IMR-90 (cell line): ENCODE data around the gene HEY2. TPM values are rescaled to one million over a fixed set of nuclear protein-coding genes. Genes with fewer than 3 reads are reported as not detected.

ENCODE experiments used
- ATAC-seq: fragments of 200-7000 bp; cut with Tn5 transposase; 2 replicates; pipeline ENCODE4 v1.9.1; 2020; ENCODE audit warnings: low read depth, mild to moderate bottlenecking, moderate library complexity
- BruUV-seq: library from RNA; stranded (reverse); fragments of 400-500 nt; replicated peaks from 2 replicates; lab custom pipeline; 2021; lab: Mats Ljungman, UMichigan
- CTCF ChIA-PET: fragments of 300-600 bp; formaldehyde crosslinking; extraction: SDS; loops from one replicate; lab custom pipeline; 2021; ENCODE audit warnings: antibody characterized with exemption; lab: Yijun Ruan, JAX
- POLR2A ChIA-PET: fragments of 300-600 bp; sonication (Branson Sonifier 250); formaldehyde crosslinking; loops from one replicate; lab custom pipeline; 2022; ENCODE audit warnings: antibody characterized with exemption; ENCODE audit not compliant: unreplicated experiment; lab: Charles Lee
- DNase-seq: peaks from one replicate; pipeline ENCODE4 v3.0.0; 2013
- H2AFZ ChIP-seq: replicated peaks from 2 replicates; pipeline ENCODE3; 2013; ENCODE audit warnings: low read length, mild to moderate bottlenecking; ENCODE audit not compliant: poor library complexity
- H2AK5ac ChIP-seq: 2 replicates; pipeline ENCODE4 v1.6.1; 2013; ENCODE audit warnings: low read depth, low read length, inconsistent platforms
- H2AK9ac ChIP-seq: replicated peaks from 2 replicates; pipeline ENCODE3; 2013; ENCODE audit warnings: mild to moderate bottlenecking, low read depth, low read length, moderate library complexity; ENCODE audit not compliant: poor library complexity
- H2BK120ac ChIP-seq: 2 replicates; pipeline ENCODE4 v1.6.1; 2013; ENCODE audit warnings: low read depth, low read length, inconsistent platforms
- H2BK15ac ChIP-seq: 3 replicates; pipeline ENCODE4 v1.6.1; 2013; ENCODE audit warnings: low read depth, low read length, inconsistent platforms
- H2BK20ac ChIP-seq: 2 replicates; pipeline ENCODE4 v1.6.1; 2013; ENCODE audit warnings: low read depth, mild to moderate bottlenecking, inconsistent platforms, low read length, moderate library complexity
- H2BK5ac ChIP-seq: 2 replicates; pipeline ENCODE4 v1.6.1; 2013; ENCODE audit warnings: mild to moderate bottlenecking, low read depth, low read length, inconsistent platforms; ENCODE audit not compliant: poor library complexity, severe bottlenecking
- H3K14ac ChIP-seq: replicated peaks from 2 replicates; pipeline ENCODE4 v1.6.1; 2013; ENCODE audit warnings: low read depth, low read length, inconsistent platforms
- H3K18ac ChIP-seq: 2 replicates; pipeline ENCODE4 v1.6.1; 2013; ENCODE audit warnings: low read depth, low read length, control low read depth
- H3K23ac ChIP-seq: 2 replicates; pipeline ENCODE4 v1.6.1; 2013; ENCODE audit warnings: low read depth, low read length, inconsistent platforms
- H3K27ac ChIP-seq: 2 replicates; pipeline ENCODE4 v1.5.1; 2013; ENCODE audit warnings: mild to moderate bottlenecking, control low read depth, low read length; ENCODE audit not compliant: insufficient read depth
- H3K27me3 ChIP-seq: 2 replicates; pipeline ENCODE4 v1.6.1; 2013; ENCODE audit warnings: low read length; ENCODE audit not compliant: control insufficient read depth, insufficient read depth
- H3K36me3 ChIP-seq: 2 replicates; pipeline ENCODE4 v1.6.1; 2013; ENCODE audit warnings: low read length, mixed read lengths; ENCODE audit not compliant: control insufficient read depth, insufficient read depth
- H3K4ac ChIP-seq: 2 replicates; pipeline ENCODE4 v1.6.1; 2013; ENCODE audit warnings: low read depth, low read length, inconsistent platforms
- H3K4me1 ChIP-seq: 2 replicates; pipeline ENCODE4 v1.6.1; 2013; ENCODE audit warnings: low read length, mixed read lengths; ENCODE audit not compliant: control insufficient read depth, insufficient read depth
- H3K4me2 ChIP-seq: 2 replicates; pipeline ENCODE4 v1.6.1; 2013; ENCODE audit warnings: low read depth, mild to moderate bottlenecking, control low read depth, low read length, moderate library complexity
- H3K4me3 ChIP-seq: 2 replicates; pipeline ENCODE4 v1.5.1; 2013; ENCODE audit warnings: low read depth, mild to moderate bottlenecking, control low read depth, low read length, moderate library complexity; ENCODE audit not compliant: insufficient read depth
- H3K56ac ChIP-seq: 2 replicates; pipeline ENCODE4 v1.6.1; 2013; ENCODE audit warnings: low read length, inconsistent platforms; ENCODE audit not compliant: insufficient read depth; ENCODE audit errors: extremely low read depth
- H3K79me1 ChIP-seq, 2 experiments: 2 replicates each; pipeline ENCODE4 v1.6.1; 2013; ENCODE audit warnings: low read length in 2 of 2, inconsistent platforms in 1 of 2, low read depth in 1 of 2
- H3K9ac ChIP-seq: 2 replicates; pipeline ENCODE4 v1.6.1; 2013; ENCODE audit warnings: low read depth, low read length, control low read depth
- H3K9me1 ChIP-seq: 2 replicates; pipeline ENCODE4 v1.6.1; 2013; ENCODE audit warnings: low read length, inconsistent platforms; ENCODE audit not compliant: insufficient read depth
- H3K9me3 ChIP-seq: 2 replicates; pipeline ENCODE4 v1.6.1; 2013; ENCODE audit warnings: low read length; ENCODE audit not compliant: control insufficient read depth, insufficient read depth
- H4K20me1 ChIP-seq: 2 replicates; pipeline ENCODE4 v1.6.1; 2013; ENCODE audit warnings: low read length, inconsistent platforms; ENCODE audit not compliant: insufficient read depth
- H4K5ac ChIP-seq: 2 replicates; pipeline ENCODE4 v1.6.1; 2013; ENCODE audit warnings: mild to moderate bottlenecking, low read depth, low read length, control low read depth
- H4K8ac ChIP-seq, 2 experiments: 2 replicates each; pipeline ENCODE4 v1.6.1; 2013; ENCODE audit warnings: low read depth in 2 of 2, low read length in 2 of 2, control low read depth in 1 of 2, inconsistent platforms in 1 of 2
- H4K91ac ChIP-seq: 2 replicates; pipeline ENCODE4 v1.6.1; 2013; ENCODE audit warnings: low read depth, low read length, inconsistent platforms; ENCODE audit not compliant: insufficient read depth
- BHLHE40 ChIP-seq: fragments of 150-350 bp; IDR thresholded peaks from 2 replicates; pipeline ENCODE4 v1.6.1; 2016; ENCODE audit warnings: mild to moderate bottlenecking, low read depth, low read length
- CEBPB ChIP-seq: IDR thresholded peaks from 2 replicates; pipeline ENCODE4 v1.6.1; 2012; ENCODE audit warnings: low read depth, low read length, improper control_type of control experiment
- FOS ChIP-seq: fragments of 150-350 bp; IDR thresholded peaks from 2 replicates; pipeline ENCODE4 v1.6.1; 2016; ENCODE audit warnings: low read depth, low read length
- MAFK ChIP-seq: IDR thresholded peaks from 2 replicates; pipeline ENCODE4 v1.6.1; 2012; ENCODE audit warnings: low read depth, low read length, improper control_type of control experiment
- MAZ ChIP-seq: IDR thresholded peaks from 2 replicates; pipeline ENCODE4 v1.6.1; 2012; ENCODE audit warnings: low read depth, mild to moderate bottlenecking, low read length, improper control_type of control experiment, moderate library complexity, borderline replicate concordance
- MXI1 ChIP-seq: IDR thresholded peaks from 2 replicates; pipeline ENCODE4 v1.6.1; 2012; ENCODE audit warnings: low read depth, mild to moderate bottlenecking, low read length, moderate library complexity, borderline replicate concordance
- NFE2L2 ChIP-seq: fragments of 150-350 bp; IDR thresholded peaks from 2 replicates; pipeline ENCODE4 v1.6.1; 2016; ENCODE audit warnings: low read depth, mild to moderate bottlenecking, low read length
- POLR2A ChIP-seq: IDR thresholded peaks from 2 replicates; pipeline ENCODE4 v1.6.1; 2012; ENCODE audit warnings: mild to moderate bottlenecking, low read depth, low read length
- RAD21 ChIP-seq: IDR thresholded peaks from 2 replicates; pipeline ENCODE4 v1.6.1; 2012; ENCODE audit warnings: low read length, improper control_type of control experiment
- RCOR1 ChIP-seq: IDR thresholded peaks from 2 replicates; pipeline ENCODE4 v1.6.1; 2012; ENCODE audit warnings: mild to moderate bottlenecking, low read length, improper control_type of control experiment; ENCODE audit not compliant: insufficient replicate concordance
- RFX5 ChIP-seq: IDR thresholded peaks from 2 replicates; pipeline ENCODE4 v1.8.0; 2012; ENCODE audit warnings: low read depth, mild to moderate bottlenecking, low read length, moderate library complexity
- SMC3 ChIP-seq: fragments of 150-350 bp; IDR thresholded peaks from 2 replicates; pipeline ENCODE4 v1.6.1; 2016; ENCODE audit warnings: low read depth, mild to moderate bottlenecking, antibody characterized with exemption, low read length, moderate library complexity
- USF2 ChIP-seq: fragments of 150-350 bp; IDR thresholded peaks from 2 replicates; pipeline ENCODE4 v1.6.1; 2017; ENCODE audit warnings: mild to moderate bottlenecking, antibody characterized with exemption, low read length, low read depth
- WGBS, 2 experiments: methylation state at CpG; one replicate each; pipeline versions ENCODE4 v1.1.5 to v1.1.7; 2013; ENCODE audit warnings: missing lambda C conversion rate in 2 of 2; ENCODE audit not compliant: insufficient read length in 1 of 2; ENCODE audit errors: extremely low coverage in 2 of 2; 5-methylcytosine and 5-hydroxymethylcytosine counted together
- dilution Hi-C: fragments of 300-500 bp; cut with HindIII; formaldehyde crosslinking; loops from one replicate; pipeline ENCODE4 v1.14.3; 2018; ENCODE audit warnings: low sequenced_read_pairs; ENCODE audit not compliant: unreplicated experiment
- in situ Hi-C: fragments of 300-500 bp; cut with MboI; formaldehyde crosslinking; loops from 3 replicates; pipeline ENCODE4 v1.14.3; 2019; ENCODE audit warnings: low sequenced_read_pairs, inconsistent platforms, mixed read lengths
- intact Hi-C: fragments of 100-400 bp; cut with micrococcal nuclease; formaldehyde crosslinking; loops from 2 replicates; pipeline ENCODE4 v1.10.0; 2022
- polyA plus RNA-seq, 3 experiments: library from polyadenylated mRNA; depleted of rRNA; stranded (reverse); fragments of >200 nt; gene quantifications; 2 replicates each; pipeline ENCODE4 v1.2.3, GENCODE V29; 2012; ENCODE audit warnings: low replicate concordance in 1 of 3
- total RNA-seq: library from RNA; depleted of rRNA; stranded (reverse); fragments of >200 nt; gene quantifications from 2 replicates; pipeline ENCODE4 v1.2.3, GENCODE V29; 2012
- TF ChIP-seq, protein P1 (sequence below): fragments of 150-350 bp; IDR thresholded peaks from 2 replicates; pipeline ENCODE4 v1.6.1; 2016; ENCODE audit warnings: low read depth, mild to moderate bottlenecking, low read length, moderate library complexity, borderline replicate concordance
- TF ChIP-seq, protein P2 (sequence below): conservative IDR thresholded peaks from 2 replicates; pipeline ENCODE4 v1.5.1; 2012; ENCODE audit warnings: mild to moderate bottlenecking, low read depth, low read length, improper control_type of control experiment

HEY2 gene
- total and polyA plus RNA-seq, 2 of the 4 experiments (the other 2 are of a cell fraction), result not detected

DNA sequence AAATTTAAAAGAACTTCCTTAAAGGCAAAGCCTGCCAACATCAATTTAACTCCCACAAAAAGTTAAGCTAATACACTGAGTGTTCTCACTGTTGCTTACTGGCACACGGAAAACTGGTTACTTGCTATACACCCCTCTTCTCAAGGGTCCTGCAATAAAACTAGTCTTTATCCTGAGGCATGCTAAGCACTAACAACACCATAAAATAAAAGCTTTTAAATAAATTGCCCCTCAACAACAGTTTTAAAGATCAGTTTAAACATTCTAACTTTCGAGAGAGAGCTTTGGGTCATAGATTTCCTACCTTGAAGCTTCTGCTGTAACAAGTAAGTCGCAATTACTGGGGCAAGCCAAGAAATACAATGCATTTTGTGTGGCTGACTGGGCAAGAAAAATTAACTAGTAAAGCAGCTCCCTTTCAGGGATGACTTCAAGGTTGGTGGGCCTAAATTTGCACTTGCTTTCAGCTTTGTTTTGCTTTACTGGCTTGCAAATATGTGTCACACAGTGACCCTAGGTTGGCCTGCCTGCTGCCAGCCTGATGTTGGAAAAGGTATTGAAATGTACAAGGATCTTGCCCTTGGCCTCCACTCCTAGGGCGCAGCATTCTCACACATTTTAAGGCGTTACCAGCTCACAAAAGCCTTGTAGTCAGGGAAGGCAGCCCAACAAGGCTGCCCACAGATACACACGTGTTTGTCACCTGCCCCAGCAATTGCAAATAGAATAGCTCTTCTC lies 4.0 kb upstream of the HEY2 start:
- Histone ChIP-seq H3K36me3 (no peaks in the 10 kb centered on the region), H4K91ac (no peak overlapping the region), H3K18ac (no peak overlapping the region), H3K56ac (no peak overlapping the region), H3K79me1 (no peaks in the 10 kb centered on the region), H2AFZ (no peak overlapping the region), H3K27me3 (peaks cover 57% of the 10 kb centered on the region), H4K5ac (no peak overlapping the region), H2BK15ac (no peak overlapping the region), H3K4me2 (no peak overlapping the region), H3K23ac (no peak overlapping the region), H4K8ac (no peak overlapping the region), H4K20me1 (no peaks in the 10 kb centered on the region), H3K14ac (no peak overlapping the region), H3K9me1 (no peaks in the 10 kb centered on the region), H2AK9ac (no peak overlapping the region), H3K9ac (no peak overlapping the region), H3K9me3 (no peaks in the 10 kb centered on the region; the same call in 1 of the 2 replicates), H2BK5ac (no peak overlapping the region), H3K4ac (no peak overlapping the region), H3K4me3 (no peak overlapping the region), H2BK120ac (no peak overlapping the region), H3K4me1 (peaks cover 10% of the 10 kb centered on the region), H3K27ac (no peak overlapping the region), H2BK20ac (no peak overlapping the region), H2AK5ac (no peak overlapping the region)
- intact Hi-C loops, result loop anchor here (5.0 kb wide), 1 partner anchor 383 kb away; no protein-coding TSS in a partner anchor
- BruUV-seq, result no TSS peak
- dilution Hi-C loops, result no loop called here
- CTCF ChIA-PET, result interaction anchor here (0.9 to 1.3 kb wide), 2 partner anchors 8 to 431 kb away, joined by 3 read pairs; no protein-coding TSS in a partner anchor
- POLR2A ChIA-PET, result interaction anchor here (0.7 kb wide), 1 partner anchor 195 kb away, joined by 3 read pairs; no protein-coding TSS in a partner anchor
- DNase-seq (no peak), ATAC-seq (no peak)
- in situ Hi-C loops, result no loop called here
- no CpG with 5 or more reads among the region's 6 CpGs for WGBS, 2 experiments
- TF ChIP-seq, protein P1, sequence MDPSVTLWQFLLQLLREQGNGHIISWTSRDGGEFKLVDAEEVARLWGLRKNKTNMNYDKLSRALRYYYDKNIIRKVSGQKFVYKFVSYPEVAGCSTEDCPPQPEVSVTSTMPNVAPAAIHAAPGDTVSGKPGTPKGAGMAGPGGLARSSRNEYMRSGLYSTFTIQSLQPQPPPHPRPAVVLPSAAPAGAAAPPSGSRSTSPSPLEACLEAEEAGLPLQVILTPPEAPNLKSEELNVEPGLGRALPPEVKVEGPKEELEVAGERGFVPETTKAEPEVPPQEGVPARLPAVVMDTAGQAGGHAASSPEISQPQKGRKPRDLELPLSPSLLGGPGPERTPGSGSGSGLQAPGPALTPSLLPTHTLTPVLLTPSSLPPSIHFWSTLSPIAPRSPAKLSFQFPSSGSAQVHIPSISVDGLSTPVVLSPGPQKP, result no peak
- TF ChIP-seq, protein P2, sequence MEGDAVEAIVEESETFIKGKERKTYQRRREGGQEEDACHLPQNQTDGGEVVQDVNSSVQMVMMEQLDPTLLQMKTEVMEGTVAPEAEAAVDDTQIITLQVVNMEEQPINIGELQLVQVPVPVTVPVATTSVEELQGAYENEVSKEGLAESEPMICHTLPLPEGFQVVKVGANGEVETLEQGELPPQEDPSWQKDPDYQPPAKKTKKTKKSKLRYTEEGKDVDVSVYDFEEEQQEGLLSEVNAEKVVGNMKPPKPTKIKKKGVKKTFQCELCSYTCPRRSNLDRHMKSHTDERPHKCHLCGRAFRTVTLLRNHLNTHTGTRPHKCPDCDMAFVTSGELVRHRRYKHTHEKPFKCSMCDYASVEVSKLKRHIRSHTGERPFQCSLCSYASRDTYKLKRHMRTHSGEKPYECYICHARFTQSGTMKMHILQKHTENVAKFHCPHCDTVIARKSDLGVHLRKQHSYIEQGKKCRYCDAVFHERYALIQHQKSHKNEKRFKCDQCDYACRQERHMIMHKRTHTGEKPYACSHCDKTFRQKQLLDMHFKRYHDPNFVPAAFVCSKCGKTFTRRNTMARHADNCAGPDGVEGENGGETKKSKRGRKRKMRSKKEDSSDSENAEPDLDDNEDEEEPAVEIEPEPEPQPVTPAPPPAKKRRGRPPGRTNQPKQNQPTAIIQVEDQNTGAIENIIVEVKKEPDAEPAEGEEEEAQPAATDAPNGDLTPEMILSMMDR, result no peak
- no peak for TF ChIP-seq BHLHE40
- no peak for TF ChIP-seq MAFK
- TF ChIP-seq SMC3, result no peak
- no peak for TF ChIP-seq USF2
- no peak for TF ChIP-seq POLR2A
- no peak for TF ChIP-seq CEBPB
- TF ChIP-seq MXI1, result no peak
- TF ChIP-seq NFE2L2, result no peak
- no peak for TF ChIP-seq RCOR1
- TF ChIP-seq MAZ, result no peak
- TF ChIP-seq FOS, result no peak
- no peak for TF ChIP-seq RAD21
- TF ChIP-seq RFX5, result no peak
